ENCODE results near the gene JADE3.

DNA sequence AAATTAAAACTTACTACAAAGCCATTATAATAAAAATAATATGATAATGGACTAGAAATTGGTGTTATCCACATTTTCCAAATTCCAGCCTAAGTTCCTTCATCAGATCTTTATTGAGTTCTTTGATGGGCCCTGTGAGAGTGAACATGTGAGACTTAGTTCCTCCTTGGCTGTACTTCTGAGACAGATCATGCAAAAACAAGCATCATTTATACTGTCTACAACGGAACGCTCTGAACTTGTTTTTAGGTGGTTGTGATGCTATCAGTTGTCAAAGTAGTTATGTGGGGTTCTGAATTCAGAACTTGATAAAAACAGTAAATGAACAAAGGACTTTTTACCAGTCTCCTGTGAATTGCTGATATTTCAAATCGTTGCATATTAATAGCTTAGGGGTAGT lies 48.9 kb downstream of the JADE3 start:
- no peak for TF ChIP-seq EP300 (IDR thresholded peaks at IDR 0.05)
- TF ChIP-seq POLR2AphosphoS5 (IDR thresholded peaks at IDR 0.05), result no peak
- TF ChIP-seq, protein P1, sequence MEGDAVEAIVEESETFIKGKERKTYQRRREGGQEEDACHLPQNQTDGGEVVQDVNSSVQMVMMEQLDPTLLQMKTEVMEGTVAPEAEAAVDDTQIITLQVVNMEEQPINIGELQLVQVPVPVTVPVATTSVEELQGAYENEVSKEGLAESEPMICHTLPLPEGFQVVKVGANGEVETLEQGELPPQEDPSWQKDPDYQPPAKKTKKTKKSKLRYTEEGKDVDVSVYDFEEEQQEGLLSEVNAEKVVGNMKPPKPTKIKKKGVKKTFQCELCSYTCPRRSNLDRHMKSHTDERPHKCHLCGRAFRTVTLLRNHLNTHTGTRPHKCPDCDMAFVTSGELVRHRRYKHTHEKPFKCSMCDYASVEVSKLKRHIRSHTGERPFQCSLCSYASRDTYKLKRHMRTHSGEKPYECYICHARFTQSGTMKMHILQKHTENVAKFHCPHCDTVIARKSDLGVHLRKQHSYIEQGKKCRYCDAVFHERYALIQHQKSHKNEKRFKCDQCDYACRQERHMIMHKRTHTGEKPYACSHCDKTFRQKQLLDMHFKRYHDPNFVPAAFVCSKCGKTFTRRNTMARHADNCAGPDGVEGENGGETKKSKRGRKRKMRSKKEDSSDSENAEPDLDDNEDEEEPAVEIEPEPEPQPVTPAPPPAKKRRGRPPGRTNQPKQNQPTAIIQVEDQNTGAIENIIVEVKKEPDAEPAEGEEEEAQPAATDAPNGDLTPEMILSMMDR (IDR thresholded peaks at IDR 0.05), result no peak
- TF ChIP-seq POLR2A (IDR thresholded peaks at IDR 0.05), result no peak
